Activated CD4-positive, alpha-beta T cell treated with anti-CD3 and anti-CD28 coated beads, Interleukin-2, amount 50 U/mL, for 4 hours (primary cell): ENCODE results near the gene PRRX1.

Experiments used
- DNase-seq, 2 experiments: peaks; one replicate each; pipeline ENCODE4 v3.0.0-alpha.2; 2020

Gene PRRX1

GRCh38 chr1:170776777-170777176 lies 112.8 kb downstream of the PRRX1 start:
- no peak for DNase-seq
